MCF 10A (cell line): ENCODE results near the gene DLK1. TPM values are rescaled to one million over a fixed set of nuclear protein-coding genes. Genes with fewer than 3 reads are reported as not detected.

Experiments used
- BruUV-seq: library from RNA; stranded (reverse); fragments of 400-500 nt; replicated peaks from 2 replicates; lab custom pipeline; 2021; lab: Mats Ljungman, UMichigan
- CTCF ChIA-PET: fragments of 300-600 bp; sonication (Branson Sonifier 250); formaldehyde crosslinking; extraction: SDS; loops from one replicate; lab custom pipeline; 2021; ENCODE audit warnings: antibody characterized with exemption, inconsistent platforms; lab: Yijun Ruan, JAX
- POLR2A ChIA-PET: fragments of 300-600, 350-650 bp; sonication (Branson Sonifier 250); formaldehyde crosslinking; extraction: SDS; loops from one replicate; lab custom pipeline; 2020; ENCODE audit warnings: antibody characterized with exemption, inconsistent platforms; lab: Yijun Ruan, JAX
- DNase-seq: peaks from one replicate; pipeline ENCODE4 v3.0.0-alpha.2; 2018; ENCODE audit not compliant: unreplicated experiment
- H3K27ac Mint-ChIP-seq: one replicate; pipeline ENCODE4 v1.8.0; 2022; ENCODE audit warnings: mild to moderate bottlenecking, low read depth, mixed read lengths; ENCODE audit not compliant: unreplicated experiment
- H3K27me3 Mint-ChIP-seq: one replicate; pipeline ENCODE4 v1.8.0; 2022; ENCODE audit warnings: mixed read lengths; ENCODE audit not compliant: insufficient read depth, unreplicated experiment
- H3K36me3 Mint-ChIP-seq: one replicate; pipeline ENCODE4 v1.8.0; 2022; ENCODE audit warnings: mild to moderate bottlenecking, moderate library complexity, mixed read lengths; ENCODE audit not compliant: insufficient read depth, unreplicated experiment
- H3K4me1 Mint-ChIP-seq: one replicate; pipeline ENCODE4 v1.8.0; 2022; ENCODE audit warnings: mixed read lengths; ENCODE audit not compliant: insufficient read depth, unreplicated experiment
- H3K4me3 Mint-ChIP-seq: one replicate; pipeline ENCODE4 v1.8.0; 2022; ENCODE audit warnings: mild to moderate bottlenecking, moderate library complexity, mixed read lengths; ENCODE audit not compliant: unreplicated experiment
- H3K9me3 Mint-ChIP-seq: one replicate; pipeline ENCODE4 v1.8.0; 2022; ENCODE audit warnings: mixed read lengths; ENCODE audit not compliant: unreplicated experiment
- CTCF ChIP-seq: fragments of 200-600 bp; IDR thresholded peaks from one replicate; pipeline ENCODE4 v1.8.0; 2022; ENCODE audit warnings: antibody characterized with exemption, mild to moderate bottlenecking; ENCODE audit not compliant: unreplicated experiment
- intact Hi-C: fragments of 100-400 bp; cut with micrococcal nuclease; formaldehyde crosslinking; loops from 2 replicates; pipeline ENCODE4 v1.14.1; 2022
- total RNA-seq: library from RNA; stranded (reverse); gene quantifications from 2 replicates; pipeline ENCODE4 v1.2.3, GENCODE V29; 2022

Gene DLK1
- total RNA-seq, 1 experiment from 2014 or later = not detected

GRCh38 chr14:100708425-100709288 lies 18.0 kb upstream of the DLK1 start:
- intact Hi-C loops = no loop called here

GRCh38 chr14:100709289-100710284 lies 17.1 kb upstream of the DLK1 start:
- ChIA-PET CTCF (interaction anchor here (0.9 kb wide), 1 partner anchor 956 kb away, joined by 3 read pairs; no protein-coding TSS in a partner anchor), POLR2A (no interaction called here)
- H3K36me3 Mint-ChIP-seq = no peaks in the 10 kb centered on the region
- no peak for DNase-seq
- H3K4me1 Mint-ChIP-seq = peaks cover 5% of the 10 kb centered on the region
- H3K9me3 Mint-ChIP-seq = no peaks in the 10 kb centered on the region
- no peak overlapping the region for H3K4me3 Mint-ChIP-seq
- peaks cover 11% of the 10 kb centered on the region for H3K27me3 Mint-ChIP-seq
- no peak overlapping the region for H3K27ac Mint-ChIP-seq
- intact Hi-C loops = no loop called here
- TF ChIP-seq CTCF = no peak
- no TSS peak for BruUV-seq

More at GRCh38 chr14:100708425-100709288, 18.0 kb upstream of the DLK1 start:
- Mint-ChIP-seq H3K27me3 (peaks cover 11% of the 10 kb centered on the region), H3K36me3 (no peaks in the 10 kb centered on the region), H3K4me3 (no peak overlapping the region), H3K9me3 (no peaks in the 10 kb centered on the region), H3K27ac (no peak overlapping the region), H3K4me1 (peaks cover 4% of the 10 kb centered on the region)
- no peak for TF ChIP-seq CTCF
- ChIA-PET CTCF (no interaction called here), POLR2A (no interaction called here)
- peak; percentile 70 for DNase-seq
- no TSS peak for BruUV-seq

- BruUV-seq = no TSS peak
- CTCF ChIA-PET = interaction anchor here (0.9 kb wide), 1 partner anchor 955 kb away, joined by 3 read pairs; no protein-coding TSS in a partner anchor
- no peak overlapping the region for H3K27ac Mint-ChIP-seq
- POLR2A ChIA-PET = no interaction called here
- peaks cover 5% of the 10 kb centered on the region for H3K4me1 Mint-ChIP-seq
- no peak overlapping the region for H3K4me3 Mint-ChIP-seq
- TF ChIP-seq CTCF = no peak
- peaks cover 11% of the 10 kb centered on the region for H3K27me3 Mint-ChIP-seq
- H3K36me3 Mint-ChIP-seq = no peaks in the 10 kb centered on the region
- no peak for DNase-seq
- no peaks in the 10 kb centered on the region for H3K9me3 Mint-ChIP-seq
- intact Hi-C loops = no loop called here
Measured at GRCh38 chr14:100710391-100710790, 16.3 kb upstream of the DLK1 start.
